ENCODE results near the gene COX6A2. TPM values are rescaled to one million over a fixed set of nuclear protein-coding genes. Genes with fewer than 3 reads are reported as not detected.
A peak's percentile ranks its signal among the peaks of the same experiment; 100 is the strongest.

COX6A2 gene
- total and polyA plus RNA-seq, 2 experiments from 2014 or later = 1.7 TPM; not detected in 1

DNA sequence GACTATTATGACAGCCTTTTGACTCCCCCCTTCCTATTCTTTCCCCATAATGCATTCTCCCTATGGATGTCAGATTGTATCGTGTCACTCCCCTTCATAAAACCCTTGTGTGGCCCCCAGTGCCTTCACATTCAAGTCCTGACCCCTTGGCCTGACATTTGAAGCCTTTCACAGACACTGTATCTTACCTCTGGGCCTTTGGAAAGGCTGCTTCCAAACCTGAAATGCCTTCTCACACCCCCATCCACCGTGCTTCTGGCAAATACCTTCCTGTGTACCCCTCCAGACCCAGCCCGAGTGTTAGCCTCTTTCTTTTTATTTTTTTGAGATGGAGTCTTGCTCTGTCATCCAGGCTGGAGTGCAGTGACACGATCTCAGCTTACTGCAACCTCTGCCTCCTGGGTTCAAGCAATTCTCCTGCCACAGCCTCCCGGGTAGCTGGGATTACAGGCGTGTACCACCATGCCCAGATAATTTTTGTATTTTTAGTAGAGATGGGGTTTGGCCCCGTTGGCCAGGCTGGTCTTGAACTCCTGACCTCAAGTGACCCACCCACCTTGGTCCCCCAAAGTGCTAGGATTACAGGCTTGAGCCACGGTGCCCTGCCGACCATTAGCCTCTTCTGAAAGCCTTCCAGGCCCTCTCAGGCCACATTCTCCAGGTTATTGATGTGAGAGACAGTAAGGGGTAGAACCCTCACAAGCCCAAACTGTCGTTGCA, 33.2 kb upstream of the COX6A2 start:
- Histone ChIP-seq H3K4me1 (ENCODE audit: insufficient read depth) (peaks cover 12% of the 10 kb centered on the region), H3K27ac (no peak overlapping the region), H3K9me2 (replicated peaks; ENCODE audit: insufficient read depth) (no peaks in the 10 kb centered on the region), H3K4me3 (no peak overlapping the region), H3K27me3 (no peaks in the 10 kb centered on the region), H4K20me1 (ENCODE audit: insufficient read depth, poor library complexity, severe bottlenecking) (peaks cover 19% of the 10 kb centered on the region), H3K9me3 (ENCODE audit: low read depth) (no peaks in the 10 kb centered on the region), H3K79me2 (peaks cover 27% of the 10 kb centered on the region), H3K4me2 (no peak overlapping the region), H3K36me3 (replicated peaks; ENCODE audit: insufficient read depth, low read depth) (no peaks in the 10 kb centered on the region), H2AFZ (no peak overlapping the region)
- no peak for DNase-seq (ENCODE audit: low spot score)
- WGBS (ENCODE audit: low lambda C conversion rate, missing lambda C conversion rate) = 95% methylated on average over 10 of the region's 10 CpGs
- TF ChIP-seq, protein P1, sequence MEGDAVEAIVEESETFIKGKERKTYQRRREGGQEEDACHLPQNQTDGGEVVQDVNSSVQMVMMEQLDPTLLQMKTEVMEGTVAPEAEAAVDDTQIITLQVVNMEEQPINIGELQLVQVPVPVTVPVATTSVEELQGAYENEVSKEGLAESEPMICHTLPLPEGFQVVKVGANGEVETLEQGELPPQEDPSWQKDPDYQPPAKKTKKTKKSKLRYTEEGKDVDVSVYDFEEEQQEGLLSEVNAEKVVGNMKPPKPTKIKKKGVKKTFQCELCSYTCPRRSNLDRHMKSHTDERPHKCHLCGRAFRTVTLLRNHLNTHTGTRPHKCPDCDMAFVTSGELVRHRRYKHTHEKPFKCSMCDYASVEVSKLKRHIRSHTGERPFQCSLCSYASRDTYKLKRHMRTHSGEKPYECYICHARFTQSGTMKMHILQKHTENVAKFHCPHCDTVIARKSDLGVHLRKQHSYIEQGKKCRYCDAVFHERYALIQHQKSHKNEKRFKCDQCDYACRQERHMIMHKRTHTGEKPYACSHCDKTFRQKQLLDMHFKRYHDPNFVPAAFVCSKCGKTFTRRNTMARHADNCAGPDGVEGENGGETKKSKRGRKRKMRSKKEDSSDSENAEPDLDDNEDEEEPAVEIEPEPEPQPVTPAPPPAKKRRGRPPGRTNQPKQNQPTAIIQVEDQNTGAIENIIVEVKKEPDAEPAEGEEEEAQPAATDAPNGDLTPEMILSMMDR (IDR thresholded peaks at IDR 0.05; ENCODE audit: poor library complexity) = no peak
- TF ChIP-seq EZH2phosphoT487 (IDR thresholded peaks at IDR 0.05; ENCODE audit: low read depth, severe bottlenecking, unreplicated experiment) (no peak), EZH2 (IDR thresholded peaks at IDR 0.05; ENCODE audit: borderline replicate concordance) (no peak)

DNA sequence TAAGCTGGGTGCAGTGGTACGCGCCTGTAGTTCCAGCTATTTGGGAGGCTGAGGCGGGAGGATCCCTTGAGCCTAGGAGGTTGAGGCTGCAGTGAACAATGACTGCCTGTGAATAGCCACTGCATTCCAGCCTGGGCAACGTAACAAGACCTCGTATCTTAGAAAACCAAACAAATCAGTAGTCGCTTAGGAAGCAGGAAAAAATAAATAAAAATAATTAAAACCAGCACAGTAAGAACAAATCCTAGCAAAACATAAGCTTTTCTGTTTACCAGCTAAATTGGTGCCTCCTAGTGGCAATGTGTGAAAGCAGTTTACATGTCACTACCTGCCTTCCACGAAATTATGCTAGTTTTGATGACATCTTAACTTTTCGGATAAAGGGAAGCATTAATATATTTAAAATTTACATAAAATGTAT, 32.4 kb upstream of the COX6A2 start:
- Histone ChIP-seq H3K27me3 (no peaks in the 10 kb centered on the region), H3K4me2 (peak overlapping the region; percentile 74), H3K36me3 (replicated peaks; ENCODE audit: insufficient read depth, low read depth) (no peaks in the 10 kb centered on the region), H3K4me1 (ENCODE audit: insufficient read depth) (peaks cover 12% of the 10 kb centered on the region), H4K20me1 (ENCODE audit: insufficient read depth, poor library complexity, severe bottlenecking) (peaks cover 19% of the 10 kb centered on the region), H3K79me2 (peaks cover 33% of the 10 kb centered on the region), H3K9me2 (replicated peaks; ENCODE audit: insufficient read depth) (no peaks in the 10 kb centered on the region), H3K4me3 (peak overlapping the region; percentile 10), H3K27ac (peak overlapping the region; percentile 83), H3K9me3 (ENCODE audit: low read depth) (no peaks in the 10 kb centered on the region), H2AFZ (no peak overlapping the region)
- peak; percentile 64 for DNase-seq (ENCODE audit: low spot score)
- WGBS (ENCODE audit: low lambda C conversion rate, missing lambda C conversion rate) = 66% methylated on average over 8 of the region's 8 CpGs
- TF ChIP-seq, protein P1 (IDR thresholded peaks at IDR 0.05; ENCODE audit: poor library complexity) = peak; percentile 64
- TF ChIP-seq EZH2 (IDR thresholded peaks at IDR 0.05; ENCODE audit: borderline replicate concordance) = no peak

DNA sequence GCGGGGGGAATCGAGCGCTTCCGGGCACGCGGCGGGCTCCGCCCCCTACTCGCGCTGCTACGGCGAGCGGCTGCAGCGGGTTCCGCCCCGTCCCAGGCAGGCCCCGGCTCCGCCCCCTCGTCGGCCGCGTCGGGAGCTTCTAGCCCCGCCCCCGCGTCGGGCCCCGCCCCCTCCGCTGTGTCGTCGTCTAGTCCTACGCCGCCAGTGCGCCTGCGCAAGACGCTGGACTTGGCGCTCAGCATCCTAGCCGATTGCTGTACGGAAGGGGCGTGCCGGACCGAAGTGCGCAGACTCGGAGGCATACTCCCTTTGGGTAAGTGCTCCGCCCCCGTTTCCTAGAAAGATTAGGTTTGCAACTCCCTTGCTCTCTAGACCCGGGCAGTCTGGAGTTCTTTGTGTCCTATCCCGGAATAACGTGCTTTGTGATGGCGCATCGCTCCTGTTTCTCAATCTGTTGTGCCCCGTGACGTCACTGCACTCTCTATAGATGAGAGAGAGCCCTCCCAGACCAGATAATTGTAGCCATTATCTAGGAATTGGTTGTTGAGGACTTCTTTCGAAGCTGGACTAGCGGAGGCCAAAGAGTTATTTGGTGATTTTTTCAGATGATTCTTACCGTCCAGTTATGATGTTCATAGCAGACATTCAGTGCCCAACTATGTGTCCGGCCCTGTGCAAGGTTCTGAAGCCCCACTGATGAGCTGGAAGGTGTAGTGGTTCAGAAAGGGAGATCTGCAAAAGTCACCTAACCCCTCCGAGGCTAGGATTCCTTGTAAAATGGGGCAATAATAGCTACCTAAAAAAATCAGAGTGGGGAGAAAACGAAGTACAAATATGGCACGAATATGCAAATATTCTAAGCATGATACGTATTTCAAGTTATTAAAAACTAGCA, 31.8 kb upstream of the COX6A2 start:
- Histone ChIP-seq H3K36me3 (replicated peaks; ENCODE audit: insufficient read depth, low read depth) (no peaks in the 10 kb centered on the region), H4K20me1 (ENCODE audit: insufficient read depth, poor library complexity, severe bottlenecking) (peaks cover 19% of the 10 kb centered on the region), H3K79me2 (peaks cover 37% of the 10 kb centered on the region)

More for the DNA sequence above, 31.8 kb upstream of the COX6A2 start:
- H3K4me1 ChIP-seq (ENCODE audit: insufficient read depth) = peaks cover 12% of the 10 kb centered on the region
- H3K4me3 ChIP-seq = peak overlapping the region; percentile 10
- H3K27ac ChIP-seq = peak overlapping the region; percentile 96
- 4% methylated on average over 53 of the region's 61 CpGs for WGBS (ENCODE audit: low lambda C conversion rate, missing lambda C conversion rate)
- H3K4me2 ChIP-seq = peak overlapping the region; percentile 74
- H3K9me3 ChIP-seq (ENCODE audit: low read depth) = no peaks in the 10 kb centered on the region
- H3K9me2 ChIP-seq (replicated peaks; ENCODE audit: insufficient read depth) = no peaks in the 10 kb centered on the region
- H2AFZ ChIP-seq = peak overlapping the region; percentile 25
- TF ChIP-seq, protein P1 (IDR thresholded peaks at IDR 0.05; ENCODE audit: poor library complexity) = no peak
- TF ChIP-seq EZH2 (IDR thresholded peaks at IDR 0.05; ENCODE audit: borderline replicate concordance) = no peak
- TF ChIP-seq EZH2phosphoT487 (IDR thresholded peaks at IDR 0.05; ENCODE audit: low read depth, severe bottlenecking, unreplicated experiment) = no peak
- peak; percentile 100 for DNase-seq (ENCODE audit: low spot score)
- H3K27me3 ChIP-seq = no peaks in the 10 kb centered on the region

All from hepatocyte (in vitro differentiated cells).